H1 (cell line): ENCODE results near the gene MYOZ2.
"Not testable (repeated sequence)": the region's sequence is repeated elsewhere in the genome, so short reads cannot be mapped to it uniquely, and the experiment has no call there.

Source experiments
- EZH2 ChIP-seq: fragments of 200-600 bp; sonication (generic); IDR thresholded peaks from 2 replicates; pipeline ENCODE4 v1.7.1; 2012; ENCODE audit warnings: low read depth, mild to moderate bottlenecking, moderate library complexity, low read length, inconsistent platforms; ENCODE audit not compliant: severe bottlenecking
- MAFK ChIP-seq: IDR thresholded peaks from 2 replicates; pipeline ENCODE4 v1.6.1; 2012; ENCODE audit warnings: low read depth, mild to moderate bottlenecking, improper control_type of control experiment, low read length
- POLR2A ChIP-seq, 2 experiments: IDR thresholded peaks; 1 replicate in 1 of 2; 2 replicates in 1 of 2; pipeline ENCODE4 v1.6.1; 2011; ENCODE audit warnings: low read depth in 2 of 2, low read length in 2 of 2, mild to moderate bottlenecking in 2 of 2; ENCODE audit errors: control extremely low read depth in 1 of 2
- POLR2AphosphoS5 ChIP-seq: IDR thresholded peaks from 2 replicates; pipeline ENCODE4 v1.6.1; 2011; ENCODE audit warnings: low read depth, low read length
- TF ChIP-seq, protein P1 (sequence below): IDR thresholded peaks from 2 replicates; pipeline ENCODE4 v1.6.1; 2012; ENCODE audit warnings: inconsistent platforms

DNA sequence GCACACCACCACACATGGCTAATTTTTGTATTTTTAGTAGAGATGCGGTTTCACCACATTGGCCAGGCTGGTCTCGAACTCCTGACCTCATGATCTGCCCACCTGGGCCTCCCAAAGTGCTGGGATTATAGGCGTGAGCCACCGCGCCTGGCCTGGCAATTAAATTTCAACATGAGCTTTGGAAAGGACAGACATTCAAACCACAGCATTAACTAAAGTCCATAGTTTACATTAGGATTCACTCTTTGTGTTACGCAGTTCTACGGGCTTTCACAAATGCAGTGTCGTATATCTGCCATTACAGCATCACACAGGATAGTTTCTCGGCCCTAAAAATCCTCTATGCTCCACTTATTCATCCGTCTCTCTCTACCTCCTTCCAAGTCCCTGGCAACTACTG lies 7.7 kb downstream of the MYOZ2 start:
- not testable (repeated sequence) for TF ChIP-seq MAFK; POLR2A (IDR thresholded peaks at IDR 0.05; ENCODE audit: control extremely low read depth in 1 of 2, low read depth in 2 of 2, low read length in 2 of 2); POLR2AphosphoS5; EZH2
- TF ChIP-seq, protein P1, sequence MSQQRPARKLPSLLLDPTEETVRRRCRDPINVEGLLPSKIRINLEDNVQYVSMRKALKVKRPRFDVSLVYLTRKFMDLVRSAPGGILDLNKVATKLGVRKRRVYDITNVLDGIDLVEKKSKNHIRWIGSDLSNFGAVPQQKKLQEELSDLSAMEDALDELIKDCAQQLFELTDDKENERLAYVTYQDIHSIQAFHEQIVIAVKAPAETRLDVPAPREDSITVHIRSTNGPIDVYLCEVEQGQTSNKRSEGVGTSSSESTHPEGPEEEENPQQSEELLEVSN = not testable (repeated sequence)
